Loucy (cell line): ENCODE measurements around the gene MAT1A.

Experiments used
- H2AFZ ChIP-seq: fragments of 200-600 bp; sonication (generic); 2 replicates; pipeline ENCODE4 v1.6.0; 2016; ENCODE audit warnings: antibody characterized with exemption, mild to moderate bottlenecking, low read length, moderate library complexity
- H3F3A ChIP-seq: fragments of 200-600 bp; 2 replicates; pipeline ENCODE4 v1.6.0; 2016; ENCODE audit warnings: antibody characterized with exemption, low read depth, mild to moderate bottlenecking
- H3K27me3 ChIP-seq: fragments of 200-600 bp; sonication (generic); 2 replicates; pipeline ENCODE4 v1.6.1; 2014; ENCODE audit warnings: low read length, mild to moderate bottlenecking; ENCODE audit not compliant: insufficient read depth, poor library complexity, severe bottlenecking
- H3K36me3 ChIP-seq: fragments of 200-600 bp; sonication (generic); 2 replicates; pipeline ENCODE4 v1.6.1; 2016; ENCODE audit warnings: low read length; ENCODE audit not compliant: insufficient read depth
- H3K4me1 ChIP-seq: fragments of 200-600 bp; sonication (generic); 2 replicates; pipeline ENCODE4 v1.5.1; 2014; ENCODE audit warnings: low read length, mild to moderate bottlenecking; ENCODE audit not compliant: insufficient read depth, poor library complexity, severe bottlenecking
- H3K4me2 ChIP-seq: fragments of 200-600 bp; sonication (generic); 2 replicates; pipeline ENCODE4 v1.6.0; 2014; ENCODE audit warnings: antibody characterized with exemption, low read length, low read depth, mild to moderate bottlenecking; ENCODE audit not compliant: poor library complexity, severe bottlenecking
- H3K4me3 ChIP-seq: fragments of 200-600 bp; sonication (generic); 2 replicates; pipeline ENCODE4 v1.5.1; 2014; ENCODE audit warnings: low read length, mild to moderate bottlenecking, mixed read lengths; ENCODE audit not compliant: poor library complexity, severe bottlenecking
- H3K79me2 ChIP-seq: fragments of 200-600 bp; sonication (generic); 2 replicates; pipeline ENCODE4 v1.6.1; 2014; ENCODE audit warnings: low read length; ENCODE audit not compliant: insufficient read depth
- H3K9ac ChIP-seq: fragments of 200-600 bp; sonication (generic); 2 replicates; pipeline ENCODE4 v1.6.0; 2014; ENCODE audit warnings: mild to moderate bottlenecking, low read depth, low read length, moderate library complexity; ENCODE audit not compliant: poor library complexity, severe bottlenecking
- H3K9me2 ChIP-seq: fragments of 200-600 bp; sonication (generic); replicated peaks from 2 replicates; pipeline ENCODE4 v1.6.1; 2016; ENCODE audit warnings: low read depth, low read length, mixed read lengths
- H3K9me3 ChIP-seq: fragments of 200-600 bp; sonication (generic); 2 replicates; pipeline ENCODE4 v1.6.1; 2014; ENCODE audit warnings: mild to moderate bottlenecking, antibody characterized with exemption, low read length, low read depth; ENCODE audit not compliant: insufficient read depth
- H4K20me1 ChIP-seq: fragments of 200-600 bp; sonication (generic); 2 replicates; pipeline ENCODE4 v1.6.0; 2014; ENCODE audit warnings: antibody characterized with exemption, low read length, mild to moderate bottlenecking; ENCODE audit not compliant: insufficient read depth, poor library complexity, severe bottlenecking
- CTCF ChIP-seq: fragments of 200-600 bp; sonication (generic); conservative IDR thresholded peaks from 2 replicates; pipeline ENCODE4 v1.5.1; 2014; ENCODE audit warnings: mild to moderate bottlenecking, antibody characterized with exemption, low read length
- EZH2phosphoT487 ChIP-seq: fragments of 200-600 bp; IDR thresholded peaks from 2 replicates; pipeline ENCODE4 v1.6.1; 2018; ENCODE audit warnings: antibody characterized with exemption, mild to moderate bottlenecking, moderate library complexity, borderline replicate concordance

The MAT1A gene

DNA sequence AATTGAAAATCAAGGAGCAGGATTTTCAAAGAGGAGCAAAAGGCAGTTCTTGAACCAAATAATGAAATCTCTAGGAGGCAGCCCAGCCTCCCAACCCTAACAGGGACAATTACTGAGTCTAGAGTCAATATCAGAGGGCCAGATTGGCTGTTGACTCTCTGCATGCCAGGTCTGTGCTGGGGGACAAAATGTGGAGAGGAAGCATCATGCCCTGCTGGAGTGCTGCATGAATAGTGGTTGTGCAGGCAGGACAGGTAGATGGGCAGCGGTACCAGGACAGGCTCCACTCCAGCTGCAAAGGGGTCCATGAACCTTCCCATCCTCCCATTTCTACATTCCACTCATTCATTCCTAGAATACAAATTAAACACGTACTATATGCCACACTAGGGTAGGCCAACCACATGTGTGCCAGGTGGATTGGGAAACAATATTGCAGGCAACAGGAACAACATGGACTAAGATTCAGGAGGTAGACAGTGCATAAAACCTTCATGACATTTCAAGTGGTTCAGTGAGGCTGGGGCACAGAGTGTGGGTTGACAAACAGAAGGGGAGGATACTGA is 30.4 kb upstream of the MAT1A start:
- Histone ChIP-seq H3K4me2 (no peak overlapping the region), H3K79me2 (no peaks in the 10 kb centered on the region), H3F3A (no peaks in the 10 kb centered on the region), H3K36me3 (no peaks in the 10 kb centered on the region), H2AFZ (no peak overlapping the region), H3K27me3 (no peaks in the 10 kb centered on the region), H3K9me2 (no peaks in the 10 kb centered on the region), H3K9ac (no peak overlapping the region), H3K9me3 (no peaks in the 10 kb centered on the region), H4K20me1 (no peaks in the 10 kb centered on the region), H3K4me1 (peaks cover 16% of the 10 kb centered on the region), H3K4me3 (no peak overlapping the region)
- no peak for TF ChIP-seq EZH2phosphoT487
- TF ChIP-seq CTCF = no peak

- no peak overlapping the region for H3K9ac ChIP-seq
- H3K9me3 ChIP-seq = no peaks in the 10 kb centered on the region
- no peaks in the 10 kb centered on the region for H3K36me3 ChIP-seq
- TF ChIP-seq EZH2phosphoT487 (no peak), CTCF (no peak)
- no peaks in the 10 kb centered on the region for H3K79me2 ChIP-seq
- no peak overlapping the region for H2AFZ ChIP-seq
- no peaks in the 10 kb centered on the region for H3K9me2 ChIP-seq
- no peaks in the 10 kb centered on the region for H3F3A ChIP-seq
- H3K27me3 ChIP-seq = no peaks in the 10 kb centered on the region
- H3K4me3 ChIP-seq = no peak overlapping the region
- H3K4me1 ChIP-seq = peaks cover 14% of the 10 kb centered on the region
- H3K4me2 ChIP-seq = no peak overlapping the region
- no peaks in the 10 kb centered on the region for H4K20me1 ChIP-seq
These were observed 29.9 kb upstream of the MAT1A start for GRCh38 chr10:80319318-80319717.

- TF ChIP-seq CTCF (no peak), EZH2phosphoT487 (no peak)
- Histone ChIP-seq H4K20me1 (no peaks in the 10 kb centered on the region), H3K27me3 (no peaks in the 10 kb centered on the region), H3K79me2 (no peaks in the 10 kb centered on the region), H3K36me3 (no peaks in the 10 kb centered on the region), H3K9me3 (no peaks in the 10 kb centered on the region), H3F3A (no peaks in the 10 kb centered on the region), H2AFZ (no peak overlapping the region), H3K9ac (no peak overlapping the region), H3K4me2 (no peak overlapping the region), H3K9me2 (no peaks in the 10 kb centered on the region), H3K4me3 (no peak overlapping the region), H3K4me1 (peaks cover 10% of the 10 kb centered on the region)
These were observed 29.3 kb upstream of the MAT1A start for GRCh38 chr10:80318742-80319141.
